Measurements from ENCODE around the gene ANKRD12.

ANKRD12 gene

DNA sequence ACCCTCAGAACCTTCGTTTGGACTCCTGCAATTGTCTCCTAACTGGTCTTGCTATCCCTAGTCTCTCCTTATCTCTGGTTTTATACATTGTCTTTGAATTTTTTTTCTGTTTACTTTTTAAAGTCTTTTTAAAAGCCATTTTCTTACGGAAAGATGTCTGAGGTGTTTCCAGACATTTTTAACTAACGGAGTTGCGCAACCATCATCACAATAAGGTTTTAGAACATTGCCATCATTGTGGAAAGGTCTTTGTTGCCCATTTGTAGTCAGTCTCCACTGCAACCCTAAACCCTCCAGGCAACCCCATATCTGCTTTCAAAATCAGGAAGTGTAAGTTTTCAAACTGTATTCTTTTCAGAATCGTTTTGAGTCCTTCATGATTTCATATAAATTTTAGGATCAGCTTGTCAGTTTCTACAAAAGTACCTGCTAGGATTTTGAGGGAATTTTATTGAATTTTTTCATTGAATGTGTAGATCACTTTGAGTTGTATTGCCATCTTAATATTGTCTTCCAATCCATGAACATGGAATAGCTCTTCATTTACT, 46.3 kb downstream of the ANKRD12 start:
- DNase-seq (ENCODE audit: low read depth in 2 of 3, low spot score in 2 of 3), result no peak

DNA sequence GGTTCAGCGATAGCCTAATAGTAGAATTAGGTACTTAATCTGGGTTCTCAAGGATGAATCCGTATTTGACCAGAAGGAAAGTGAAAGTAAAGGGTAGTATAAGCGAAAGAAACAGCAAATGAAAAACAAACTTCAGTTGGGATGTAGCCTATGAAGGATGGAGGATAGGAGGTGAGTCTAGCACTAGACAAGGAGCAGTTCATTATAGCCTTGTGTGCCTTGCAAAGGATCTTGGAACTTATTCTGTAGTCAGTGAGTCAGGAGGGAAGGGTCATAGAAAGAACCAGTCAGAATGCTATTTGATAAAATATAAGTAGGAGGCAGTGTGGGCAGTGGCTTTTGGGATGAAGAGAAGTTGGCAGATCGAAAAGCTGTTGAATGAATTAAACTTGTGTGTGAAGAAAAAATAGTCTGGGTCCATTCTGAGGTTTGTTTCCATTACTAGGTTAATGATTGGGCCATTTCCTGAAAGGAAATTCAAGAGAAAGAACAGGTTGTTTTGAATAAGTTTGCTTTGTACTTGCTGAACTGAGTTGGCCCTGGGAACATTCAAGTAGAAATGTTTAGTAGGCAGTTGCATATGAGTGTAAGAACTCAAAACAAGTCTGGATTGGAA, 48.5 kb downstream of the ANKRD12 start:
- DNase-seq (ENCODE audit: low read depth in 2 of 3, low spot score in 2 of 3), result no peak

DNA sequence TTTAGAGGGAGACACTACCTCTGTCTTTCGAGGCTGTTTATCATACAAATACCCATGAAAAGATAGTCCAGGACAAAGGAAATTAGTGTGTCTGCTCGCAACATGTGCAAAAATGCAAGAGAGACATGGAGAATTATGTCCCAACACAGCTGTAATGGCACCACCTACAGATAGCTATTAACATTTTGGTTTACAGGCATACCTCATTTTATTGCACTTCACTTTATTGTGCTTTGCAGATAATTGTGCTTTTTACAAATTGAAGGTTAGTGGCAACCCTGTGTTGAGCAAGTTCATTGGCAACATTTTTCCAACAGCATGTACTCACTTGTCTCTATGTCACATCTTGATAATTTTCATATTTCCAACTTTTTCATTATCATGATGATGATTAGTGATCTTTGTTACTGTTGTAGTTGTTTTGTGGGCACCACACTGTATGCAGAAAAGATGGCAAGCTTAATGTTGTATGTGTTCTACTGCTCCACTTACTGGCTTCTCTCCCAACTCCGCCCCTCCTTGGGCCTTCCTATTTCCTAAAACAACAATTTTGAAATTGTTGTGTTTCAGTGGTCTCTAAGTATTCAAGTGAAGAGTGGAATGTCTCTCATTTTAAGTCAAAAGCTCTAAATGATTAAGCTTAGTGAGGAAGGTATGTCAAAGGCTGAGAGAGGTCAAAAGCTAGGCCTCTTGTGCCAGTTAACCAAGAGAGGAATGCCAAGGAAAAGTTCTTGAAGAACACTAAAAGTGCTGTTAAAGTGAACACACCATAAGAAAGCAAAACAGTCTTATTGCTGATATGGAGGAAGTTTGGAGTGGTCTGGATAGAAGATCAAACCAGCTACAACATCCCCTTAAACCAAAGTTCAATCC, 52.0 kb downstream of the ANKRD12 start:
- no peak for DNase-seq (ENCODE audit: low read depth in 2 of 3, low spot score in 2 of 3)

DNA sequence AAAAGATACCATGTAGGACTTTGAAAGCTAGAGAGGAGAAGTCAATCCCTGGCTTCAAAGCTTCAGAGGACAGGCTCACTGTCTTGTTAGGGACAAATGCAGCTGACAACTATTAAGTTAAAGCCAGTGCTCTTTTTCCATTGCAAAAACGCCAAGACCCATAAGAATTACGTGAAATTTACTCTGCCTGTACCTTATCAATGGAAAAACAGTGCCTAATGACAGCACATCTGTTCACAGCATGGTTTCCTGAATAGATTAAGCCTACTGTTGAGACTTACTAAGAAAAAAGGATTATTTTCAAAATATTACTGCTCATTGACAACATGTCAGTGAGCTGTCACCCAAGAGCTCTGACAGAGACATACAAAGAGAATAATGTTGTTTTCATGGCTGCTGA, 52.9 kb downstream of the ANKRD12 start:
- no peak for DNase-seq (ENCODE audit: low read depth in 2 of 3, low spot score in 2 of 3)

DNA sequence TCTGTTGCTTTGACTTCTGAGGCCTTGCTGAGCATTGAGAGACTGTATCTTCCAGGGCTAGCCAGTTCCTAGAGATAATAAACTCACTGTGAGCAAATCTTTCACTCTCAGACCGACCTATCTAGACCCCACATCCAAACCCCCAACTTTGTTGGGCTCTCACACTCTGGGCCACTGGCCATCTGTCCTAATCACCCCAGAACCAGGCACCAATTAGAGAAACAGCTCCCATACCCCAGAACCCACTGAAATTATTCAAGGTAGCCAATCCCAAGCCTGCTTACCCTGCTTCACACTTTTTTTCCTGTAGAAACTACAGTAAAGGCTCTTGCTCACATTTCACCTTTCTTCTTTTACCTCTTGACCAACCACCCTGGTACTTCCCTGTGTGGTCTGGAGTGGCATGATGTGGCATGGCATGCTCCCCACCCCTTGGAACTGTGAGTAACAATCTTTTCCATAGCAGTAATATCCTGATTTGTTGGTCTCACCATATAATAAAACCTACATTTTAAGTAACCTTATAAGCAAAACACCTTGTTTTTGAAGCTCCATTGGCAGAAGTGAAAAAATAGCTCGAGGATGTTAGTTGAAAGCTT, 55.2 kb downstream of the ANKRD12 start:
- no peak for DNase-seq (ENCODE audit: low read depth in 2 of 3, low spot score in 2 of 3)

DNA sequence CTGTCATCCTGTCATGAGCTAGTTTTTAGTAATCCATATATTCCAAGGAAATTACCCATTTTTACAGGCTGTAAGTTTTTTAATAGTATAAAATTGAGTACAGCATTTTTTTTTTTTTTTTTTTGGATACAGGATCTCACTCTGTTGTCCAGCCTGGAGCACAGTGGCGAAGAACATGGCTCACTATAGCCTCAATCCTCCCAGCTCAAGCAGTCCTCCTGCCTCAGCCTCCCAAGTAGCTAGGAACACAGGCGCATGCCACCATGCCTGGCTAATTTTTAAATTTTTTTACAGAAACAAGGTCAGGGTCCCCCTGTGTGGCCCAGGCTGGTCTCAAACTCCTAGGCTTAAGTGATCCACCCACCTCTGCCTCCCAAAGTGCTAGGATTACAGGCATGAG, 56.5 kb downstream of the ANKRD12 start:
- no peak for DNase-seq (ENCODE audit: low read depth in 2 of 3, low spot score in 2 of 3)

DNA sequence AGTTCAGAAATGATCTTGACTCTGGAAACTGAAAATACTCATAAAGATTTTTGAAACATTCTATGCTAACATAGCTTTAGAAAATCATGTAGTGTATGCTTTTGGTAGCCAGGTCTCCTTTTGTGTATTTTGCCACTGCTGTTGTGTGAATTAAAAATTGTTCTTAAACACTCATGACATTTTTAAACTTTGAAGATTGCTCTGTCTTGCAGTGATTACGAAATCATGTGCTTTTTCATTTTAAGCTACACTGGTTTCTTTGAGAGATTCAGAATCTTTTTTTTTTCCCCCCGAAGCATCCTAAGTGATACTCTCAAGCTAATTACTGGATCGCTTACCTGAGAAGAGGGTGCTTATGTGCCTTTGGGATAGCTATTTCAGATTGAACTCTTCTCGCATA, 60.0 kb downstream of the ANKRD12 start:
- no peak for DNase-seq (ENCODE audit: low read depth in 2 of 3, low spot score in 2 of 3)

DNA sequence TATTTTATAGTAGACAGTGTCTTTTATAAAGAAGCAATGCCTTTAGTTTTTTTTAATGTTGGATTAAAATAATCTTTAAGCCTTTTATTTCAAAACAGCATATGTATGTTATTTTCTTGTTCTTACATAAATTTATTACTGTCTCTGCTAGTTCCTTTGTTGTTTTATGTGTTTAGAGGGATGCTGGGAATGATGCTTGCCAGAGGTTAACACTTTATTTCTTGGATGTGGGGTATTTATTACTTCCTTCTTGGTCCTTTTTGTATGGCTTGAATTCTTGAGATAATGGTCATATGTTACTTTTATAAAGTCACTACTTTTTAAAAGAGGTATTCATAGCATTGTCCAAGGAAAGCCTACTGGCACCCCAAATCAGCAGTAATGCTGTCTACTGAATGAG, 63.1 kb downstream of the ANKRD12 start:
- DNase-seq (ENCODE audit: low read depth in 2 of 3, low spot score in 2 of 3), result no peak

DNA sequence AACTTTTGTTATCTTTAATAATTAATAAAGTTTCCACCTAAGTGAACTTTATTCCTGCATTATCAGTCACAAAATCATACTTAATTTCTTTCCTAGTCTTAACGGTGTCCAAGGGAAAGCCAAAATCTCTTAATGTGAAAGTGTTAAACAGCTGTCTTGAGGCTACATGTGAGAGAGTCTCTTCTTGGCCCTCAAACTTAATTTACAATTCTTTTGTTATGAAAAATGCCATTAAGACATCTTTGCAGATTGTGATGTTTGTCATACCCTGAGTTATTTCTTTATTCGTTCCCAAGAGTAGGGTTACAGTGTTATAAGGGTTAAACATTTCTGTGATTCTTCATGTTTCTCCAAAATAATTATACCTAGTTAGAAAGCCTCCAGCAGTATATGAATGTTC, 64.6 kb downstream of the ANKRD12 start:
- DNase-seq (ENCODE audit: low read depth in 2 of 3, low spot score in 2 of 3), result no peak

DNA sequence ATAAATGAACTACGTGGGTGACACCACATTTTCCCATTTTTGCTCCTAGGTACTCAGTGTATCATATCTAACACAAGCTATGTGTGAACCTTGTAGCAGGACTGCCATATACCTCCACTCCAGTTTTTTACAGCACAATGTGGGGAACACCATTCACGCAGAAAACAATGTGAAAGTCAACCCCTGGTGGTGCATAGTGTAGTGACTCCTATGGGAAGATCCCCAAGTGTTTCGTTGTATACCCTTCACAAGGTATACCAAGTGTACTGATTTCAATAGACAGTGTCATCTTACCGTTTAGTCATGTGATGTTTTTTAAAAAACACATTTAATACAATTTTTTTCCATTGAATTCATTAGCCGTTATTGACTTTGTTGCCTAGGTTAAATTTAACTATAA, 68.1 kb downstream of the ANKRD12 start:
- DNase-seq (ENCODE audit: low read depth in 2 of 3, low spot score in 2 of 3), result no peak

DNA sequence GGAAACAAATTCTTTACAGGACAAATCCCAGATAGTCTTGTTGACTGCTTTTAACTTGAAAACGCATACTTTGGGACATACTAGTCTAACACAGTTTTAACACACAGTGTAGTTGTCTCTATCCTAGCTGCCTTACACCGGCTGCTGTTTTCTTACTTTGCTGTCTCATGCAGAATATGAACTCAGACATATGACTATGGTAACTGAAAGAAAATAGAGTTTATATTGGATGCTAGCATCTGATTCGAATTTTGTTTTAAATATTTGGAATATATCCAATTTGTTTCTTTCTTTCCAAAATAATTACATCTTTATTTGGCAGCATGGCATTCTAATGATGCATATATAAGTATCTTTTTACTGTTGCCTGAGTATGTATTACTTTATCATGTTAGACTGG, 69.8 kb downstream of the ANKRD12 start:
- DNase-seq (ENCODE audit: low read depth in 2 of 3, low spot score in 2 of 3), result no peak

DNA sequence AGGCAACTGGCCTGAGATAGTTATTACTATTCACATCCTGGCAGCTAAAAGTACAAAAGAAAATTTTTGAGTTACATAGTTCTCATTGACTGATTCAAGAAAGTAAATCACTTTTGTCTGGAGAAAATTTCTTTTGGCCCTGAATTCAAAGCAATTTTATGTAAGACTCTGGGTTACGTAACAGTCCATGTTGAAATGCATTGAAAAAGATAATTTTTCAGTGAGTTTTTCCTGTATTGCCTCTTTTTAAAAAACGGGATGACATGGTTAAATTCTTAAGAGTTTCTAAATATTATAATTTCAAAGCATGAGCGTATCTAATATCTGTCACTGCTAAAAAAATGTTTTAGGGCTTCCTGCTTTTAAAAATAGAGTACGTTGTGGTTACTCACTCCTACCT, 72.7 kb downstream of the ANKRD12 start:
- DNase-seq (ENCODE audit: low read depth in 2 of 3, low spot score in 2 of 3), result no peak

DNA sequence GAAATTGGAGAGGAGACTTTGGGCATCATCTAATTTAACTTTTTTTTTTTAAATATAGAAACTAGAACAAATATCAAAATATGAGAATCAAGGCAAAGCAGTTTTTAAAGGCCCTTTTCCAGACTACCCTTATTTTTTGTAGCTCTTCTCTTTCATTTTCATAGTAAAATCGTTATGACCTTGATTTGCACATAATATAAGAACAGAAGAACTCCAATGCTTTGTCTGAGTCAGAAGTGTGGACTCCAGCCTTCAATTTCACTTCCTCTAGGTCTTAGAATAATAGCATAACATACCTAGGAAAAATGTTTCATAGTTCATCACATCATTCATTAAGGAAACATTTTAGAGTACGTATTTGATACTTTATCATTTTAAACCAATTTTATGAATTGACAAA, 74.4 kb downstream of the ANKRD12 start:
- no peak for DNase-seq (ENCODE audit: low read depth in 2 of 3, low spot score in 2 of 3)

DNA sequence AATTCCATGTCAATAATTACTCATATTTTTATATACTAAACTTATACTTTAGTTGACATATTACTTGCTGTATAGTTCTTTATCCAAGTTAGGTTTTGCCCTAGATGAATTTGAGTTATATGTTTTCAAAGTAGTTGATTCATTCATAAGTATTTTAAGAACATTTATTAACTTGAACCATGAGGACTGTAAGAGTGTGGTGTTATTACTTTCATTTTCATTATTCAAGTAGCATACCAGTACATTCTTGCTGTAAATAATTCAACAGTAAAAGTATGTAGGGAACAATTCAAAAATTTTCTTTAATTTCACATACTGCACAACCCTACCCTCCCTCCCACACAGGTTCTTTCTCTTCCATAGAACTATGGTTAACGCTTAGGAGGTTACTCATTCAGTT, 75.4 kb downstream of the ANKRD12 start:
- no peak for DNase-seq (ENCODE audit: low read depth in 2 of 3, low spot score in 2 of 3)

DNA sequence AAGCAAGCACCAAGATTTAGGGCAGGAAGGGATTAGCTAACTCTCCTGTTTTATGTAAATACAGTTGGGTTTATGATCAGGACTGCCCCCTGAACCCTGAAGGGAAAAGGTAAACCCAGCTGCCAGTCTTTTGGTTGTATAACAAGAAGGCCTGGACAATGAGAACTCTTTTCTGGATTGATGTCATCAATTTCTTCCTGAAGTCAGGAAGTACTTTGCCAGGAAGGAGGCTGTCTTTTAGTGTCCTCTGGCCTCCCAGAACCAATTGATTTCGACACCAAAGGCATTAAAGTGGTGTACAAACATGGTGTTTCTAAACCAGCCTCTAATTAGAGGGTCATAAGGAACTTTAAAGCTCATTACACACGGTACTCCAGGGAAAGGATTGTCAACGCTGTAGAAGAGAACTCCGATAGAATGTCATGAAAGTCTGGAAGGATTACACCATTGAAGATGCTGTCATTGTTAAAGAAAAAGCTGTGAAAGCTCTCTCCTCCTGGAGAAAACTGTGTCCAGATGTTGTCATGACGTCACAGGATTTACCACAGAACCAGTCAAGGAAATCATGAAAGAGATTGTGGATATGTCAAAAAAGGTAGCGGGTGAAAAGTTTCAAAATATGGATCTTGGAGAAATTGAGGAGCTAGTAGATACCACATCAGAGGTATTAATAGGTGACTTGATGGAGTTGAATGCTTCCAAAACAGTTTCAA, 78.8 kb downstream of the ANKRD12 start:
- DNase-seq (ENCODE audit: low read depth in 2 of 3, low spot score in 2 of 3), result no peak

DNA sequence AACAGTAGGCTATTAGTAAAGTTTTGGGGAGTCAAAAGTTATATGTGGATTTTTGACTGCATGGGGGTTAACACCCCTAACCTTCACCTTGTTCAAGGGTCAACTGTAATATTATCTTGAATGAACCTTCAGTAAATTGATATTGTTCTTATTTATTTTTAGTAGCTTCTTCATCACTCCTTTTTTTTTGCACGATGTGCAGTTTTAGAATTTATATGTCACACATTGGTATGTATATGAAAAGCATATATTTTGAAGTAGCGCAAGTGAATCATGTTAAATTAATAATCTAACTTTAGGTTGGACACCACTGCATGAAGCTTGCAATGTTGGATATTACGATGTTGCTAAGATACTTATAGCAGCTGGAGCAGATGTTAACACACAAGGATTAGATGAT, 79.9 kb downstream of the ANKRD12 start:
- DNase-seq (ENCODE audit: low read depth in 2 of 3, low spot score in 2 of 3), result no peak

DNA sequence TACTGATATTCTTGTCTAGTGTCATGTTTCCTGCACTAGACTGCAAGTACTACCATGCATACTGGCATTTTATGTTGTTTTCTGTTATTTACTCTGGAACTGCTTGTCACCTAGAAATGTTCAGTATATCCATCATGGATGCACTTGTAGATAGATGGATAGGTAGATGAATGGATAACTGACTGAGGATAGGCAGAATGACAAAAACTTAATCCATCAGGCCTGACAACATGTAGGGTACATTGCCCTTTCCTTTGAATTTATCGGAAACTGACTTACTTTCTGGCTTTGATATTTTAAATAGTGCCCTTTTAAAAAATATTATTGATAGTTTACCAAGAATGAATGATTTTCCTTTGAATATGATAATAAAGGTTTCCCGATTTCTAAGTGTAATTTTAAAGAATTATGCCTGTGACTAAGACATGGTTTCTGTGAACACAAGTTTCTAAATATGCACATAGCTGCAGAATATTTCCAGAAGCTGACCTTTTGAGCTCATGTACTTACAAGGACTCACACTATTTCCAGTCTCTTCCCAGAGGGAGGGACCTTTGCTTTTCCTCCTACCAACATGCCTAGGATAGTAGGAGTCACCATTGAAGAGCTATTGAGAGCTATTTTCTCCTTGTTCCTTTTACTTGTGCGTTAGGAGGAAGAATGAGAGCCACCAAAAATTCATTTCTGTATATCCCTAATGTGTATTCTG, 81.3 kb downstream of the ANKRD12 start:
- no peak for DNase-seq (ENCODE audit: low read depth in 2 of 3, low spot score in 2 of 3)

DNA sequence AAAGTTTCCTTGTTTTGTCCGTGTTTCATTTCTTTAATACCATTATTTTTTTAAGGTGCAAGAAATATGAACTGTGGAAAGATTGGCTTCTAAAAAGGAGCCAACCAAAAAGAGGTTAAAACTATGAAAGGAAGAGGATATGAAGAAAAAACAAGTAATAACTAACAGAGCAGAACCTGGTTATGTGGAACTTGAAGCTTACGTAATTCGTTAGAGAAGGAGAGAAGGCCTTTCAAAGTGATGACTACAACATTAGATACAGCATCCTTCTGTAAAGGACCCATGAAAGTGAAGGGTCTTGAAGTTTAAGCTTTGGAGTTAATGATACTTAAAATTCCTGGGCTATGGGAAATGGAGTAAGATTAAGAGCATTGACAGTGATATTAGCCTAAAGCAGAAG, 84.5 kb downstream of the ANKRD12 start:
- DNase-seq (ENCODE audit: low read depth in 2 of 3, low spot score in 2 of 3), result no peak

DNA sequence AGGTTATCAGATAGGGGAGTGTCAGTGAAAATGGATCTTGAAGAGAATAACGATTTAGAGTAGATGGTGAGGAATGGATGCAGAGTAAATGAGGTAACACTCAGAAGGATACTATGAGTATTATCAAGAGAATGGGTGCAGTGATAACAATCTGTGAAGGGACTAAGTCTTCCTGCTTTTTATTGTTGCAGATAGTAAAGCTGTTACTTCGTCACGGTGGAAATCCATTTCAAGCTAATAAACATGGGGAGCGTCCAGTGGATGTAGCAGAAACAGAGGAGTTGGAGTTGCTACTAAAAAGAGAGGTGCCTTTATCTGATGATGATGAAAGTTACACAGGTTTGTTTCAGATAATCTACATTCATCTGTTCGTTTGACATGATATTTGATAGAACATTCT, 85.1 kb downstream of the ANKRD12 start:
- DNase-seq (ENCODE audit: low read depth in 2 of 3, low spot score in 2 of 3), result no peak

DNA sequence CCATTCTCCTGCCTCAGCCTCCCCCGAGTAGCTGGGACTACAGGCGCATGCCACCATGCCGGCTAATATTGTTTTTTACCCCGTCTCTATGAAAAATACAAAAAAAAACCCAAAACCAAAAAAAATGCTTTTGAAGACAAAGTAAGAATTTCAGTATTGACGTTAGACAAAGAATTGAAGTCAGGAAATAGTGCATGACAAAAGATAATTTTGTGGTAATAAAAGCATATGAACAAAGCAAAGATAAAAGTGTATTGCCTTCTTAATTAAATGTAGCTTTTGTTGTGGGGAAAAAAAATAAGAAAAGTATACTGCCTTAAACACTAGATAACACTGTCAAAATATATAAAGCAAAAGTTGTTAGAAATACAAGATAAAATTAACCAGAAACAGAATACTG, 86.8 kb downstream of the ANKRD12 start:
- no peak for DNase-seq (ENCODE audit: low read depth in 2 of 3, low spot score in 2 of 3)

DNA sequence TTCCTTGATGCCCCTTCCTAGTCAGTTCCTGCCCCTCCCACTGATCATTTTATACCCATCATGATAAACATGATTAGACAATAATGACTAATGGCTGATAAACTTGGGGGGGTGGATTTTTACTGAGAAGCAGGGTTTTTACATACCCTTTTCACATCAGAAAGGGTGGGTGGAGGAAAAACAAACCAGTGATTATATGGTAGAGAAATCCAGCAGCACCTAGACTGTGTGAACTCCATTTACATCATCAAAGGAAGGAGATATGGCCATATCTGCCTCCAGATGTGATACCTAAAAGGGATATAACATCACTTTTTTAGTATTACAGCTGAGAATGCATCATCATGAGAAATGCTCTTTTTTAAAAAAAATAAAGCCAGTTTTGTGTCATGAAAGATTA, 89.9 kb downstream of the ANKRD12 start:
- no peak for DNase-seq (ENCODE audit: low read depth in 2 of 3, low spot score in 2 of 3)

Measured in activated CD8-positive, alpha-beta memory T cell treated with anti-CD3 and anti-CD28 coated beads for 48 hours (primary cell).